ENCODE measurements around the gene KATNBL1.

The KATNBL1 gene

DNA sequence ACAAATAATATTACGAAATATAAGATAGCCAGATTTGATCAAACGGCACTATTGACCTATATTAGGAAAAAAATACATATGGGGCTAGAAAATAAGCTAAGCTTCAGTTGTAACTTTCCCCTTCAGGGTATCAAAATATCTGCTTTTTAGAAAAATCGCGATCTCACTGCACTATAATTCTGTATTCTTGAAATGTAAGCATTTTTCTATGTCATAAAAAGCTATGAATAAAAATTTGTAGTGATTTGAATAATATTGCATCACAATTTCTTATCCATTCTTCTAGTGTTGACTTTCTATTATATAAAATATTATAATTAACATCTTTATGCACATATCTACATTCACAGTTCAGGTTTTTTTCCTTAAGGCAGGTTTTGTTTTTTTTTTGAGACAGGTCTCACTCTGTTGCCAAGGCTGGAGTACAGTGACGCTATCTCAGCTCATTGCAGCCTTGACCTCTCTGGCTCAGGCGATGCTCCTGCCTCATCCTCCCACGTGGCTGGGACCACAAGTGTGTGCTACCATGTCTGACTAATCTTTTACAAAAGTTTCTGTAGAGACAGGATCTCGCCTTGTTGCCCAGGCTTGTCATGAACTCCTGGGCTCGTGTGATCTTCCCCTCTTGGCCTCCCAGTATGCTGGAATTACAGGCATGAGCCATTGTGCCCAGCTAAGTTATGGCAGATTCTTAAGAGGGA, 36.5 kb upstream of the KATNBL1 start:
- TF ChIP-seq, protein P1, sequence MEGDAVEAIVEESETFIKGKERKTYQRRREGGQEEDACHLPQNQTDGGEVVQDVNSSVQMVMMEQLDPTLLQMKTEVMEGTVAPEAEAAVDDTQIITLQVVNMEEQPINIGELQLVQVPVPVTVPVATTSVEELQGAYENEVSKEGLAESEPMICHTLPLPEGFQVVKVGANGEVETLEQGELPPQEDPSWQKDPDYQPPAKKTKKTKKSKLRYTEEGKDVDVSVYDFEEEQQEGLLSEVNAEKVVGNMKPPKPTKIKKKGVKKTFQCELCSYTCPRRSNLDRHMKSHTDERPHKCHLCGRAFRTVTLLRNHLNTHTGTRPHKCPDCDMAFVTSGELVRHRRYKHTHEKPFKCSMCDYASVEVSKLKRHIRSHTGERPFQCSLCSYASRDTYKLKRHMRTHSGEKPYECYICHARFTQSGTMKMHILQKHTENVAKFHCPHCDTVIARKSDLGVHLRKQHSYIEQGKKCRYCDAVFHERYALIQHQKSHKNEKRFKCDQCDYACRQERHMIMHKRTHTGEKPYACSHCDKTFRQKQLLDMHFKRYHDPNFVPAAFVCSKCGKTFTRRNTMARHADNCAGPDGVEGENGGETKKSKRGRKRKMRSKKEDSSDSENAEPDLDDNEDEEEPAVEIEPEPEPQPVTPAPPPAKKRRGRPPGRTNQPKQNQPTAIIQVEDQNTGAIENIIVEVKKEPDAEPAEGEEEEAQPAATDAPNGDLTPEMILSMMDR (IDR thresholded peaks at IDR 0.05; ENCODE audit: insufficient read depth, low read length, poor library complexity, severe bottlenecking): no peak
- no peaks in the 10 kb centered on the region for H3K27me3 ChIP-seq (replicated peaks; ENCODE audit: control insufficient read depth, insufficient read depth, low read length)
- H3K36me3 ChIP-seq (ENCODE audit: control insufficient read depth, insufficient read depth, low read length): peaks cover 11% of the 10 kb centered on the region
- no peak overlapping the region for H3K4me3 ChIP-seq (replicated peaks; ENCODE audit: low read depth, low read length)
- no peak for DNase-seq (ENCODE audit: extremely low read depth, insufficient read length)

DNA sequence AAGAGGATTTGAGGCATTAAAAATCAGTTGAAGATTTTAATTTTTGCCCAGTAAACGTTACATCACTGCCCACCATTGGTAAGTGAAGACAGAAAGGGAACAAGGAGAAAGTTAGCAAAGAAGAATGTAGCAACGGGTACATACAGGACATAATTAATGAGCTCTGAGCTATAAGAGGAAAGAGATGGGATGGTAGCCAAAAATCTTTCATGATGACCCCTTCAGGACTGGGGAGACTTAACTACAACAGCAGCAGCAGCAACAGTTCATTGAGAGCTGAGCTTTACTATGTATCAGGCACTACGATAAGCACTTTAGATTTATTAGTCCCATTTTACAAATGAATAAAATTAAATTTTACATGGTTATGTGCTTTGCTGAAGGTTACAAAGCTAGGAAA, 33.3 kb upstream of the KATNBL1 start:
- H3K36me3 ChIP-seq (ENCODE audit: control insufficient read depth, insufficient read depth, low read length): peaks cover 14% of the 10 kb centered on the region

DNA sequence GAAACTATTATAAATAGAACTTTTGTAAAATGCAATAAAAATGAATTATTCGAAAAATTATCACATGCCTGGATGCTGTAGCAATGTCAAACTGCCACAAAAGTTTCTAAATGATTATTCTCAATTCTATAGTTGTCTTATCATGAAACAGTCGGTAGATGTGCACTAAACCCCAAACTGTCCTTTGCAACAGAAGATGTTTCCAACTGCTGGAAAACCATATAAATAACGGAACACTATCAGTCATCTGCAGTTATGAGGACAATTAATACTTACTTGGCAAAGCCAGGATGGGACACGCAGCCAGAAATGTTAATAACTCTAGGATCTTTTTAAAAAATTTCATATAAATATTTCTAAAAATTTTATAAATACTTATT, 32.4 kb upstream of the KATNBL1 start:
- DNase-seq (ENCODE audit: extremely low read depth, insufficient read length): no peak

More for the DNA sequence above, 33.3 kb upstream of the KATNBL1 start:
- H3K27me3 ChIP-seq (replicated peaks; ENCODE audit: control insufficient read depth, insufficient read depth, low read length): no peaks in the 10 kb centered on the region
- TF ChIP-seq, protein P1 (IDR thresholded peaks at IDR 0.05; ENCODE audit: insufficient read depth, low read length, poor library complexity, severe bottlenecking): no peak
- H3K4me3 ChIP-seq (replicated peaks; ENCODE audit: low read depth, low read length): no peak overlapping the region
- DNase-seq (ENCODE audit: extremely low read depth, insufficient read length): no peak

DNA sequence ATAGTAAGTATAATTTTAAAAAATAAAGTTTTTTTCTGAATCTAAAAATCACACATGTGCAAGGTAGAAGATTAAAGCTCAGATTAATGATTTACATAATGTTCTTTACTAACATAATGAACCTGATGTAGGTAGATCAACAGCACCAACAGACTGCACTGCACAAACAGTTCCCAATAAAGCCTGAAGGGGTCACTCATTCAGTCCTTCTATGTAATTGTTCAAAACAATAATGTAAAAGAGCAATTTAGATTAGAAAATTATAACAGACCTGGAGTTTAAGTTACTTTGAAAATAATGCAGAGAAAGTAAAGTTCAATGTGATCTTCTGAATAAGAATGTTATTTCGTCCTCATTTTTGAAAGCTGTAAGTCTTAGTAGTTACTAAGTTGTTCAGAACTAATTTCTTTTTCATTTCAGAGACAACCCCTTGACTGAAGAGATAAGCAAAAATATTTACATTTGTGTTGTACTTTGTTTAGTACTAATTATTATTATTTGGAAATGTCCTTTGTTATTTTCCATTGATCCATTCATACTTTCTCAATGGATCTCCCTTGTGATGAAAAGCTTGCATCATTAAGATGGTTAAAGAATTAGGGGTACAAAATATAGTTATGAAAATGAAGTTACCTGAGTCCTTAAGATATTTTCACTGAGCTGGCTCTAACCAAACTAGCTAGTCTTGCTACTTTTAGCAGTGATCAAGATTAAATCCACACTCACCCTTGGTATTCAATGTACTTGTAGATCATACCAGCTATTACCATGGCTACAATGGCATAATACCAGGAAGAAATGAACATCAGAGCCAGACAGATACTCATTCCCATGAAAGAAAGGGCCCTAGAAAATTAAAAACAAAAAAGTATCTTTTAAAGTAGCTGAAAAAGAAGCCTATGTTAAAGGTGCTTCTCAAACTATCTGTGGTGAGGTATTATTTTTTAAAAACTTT, 31.8 kb upstream of the KATNBL1 start:
- Histone ChIP-seq H3K36me3 (ENCODE audit: control insufficient read depth, insufficient read depth, low read length) (peaks cover 18% of the 10 kb centered on the region), H3K27me3 (replicated peaks; ENCODE audit: control insufficient read depth, insufficient read depth, low read length) (no peaks in the 10 kb centered on the region), H3K4me3 (replicated peaks; ENCODE audit: low read depth, low read length) (no peak overlapping the region)
- TF ChIP-seq, protein P1 (IDR thresholded peaks at IDR 0.05; ENCODE audit: insufficient read depth, low read length, poor library complexity, severe bottlenecking): peak; percentile 73
- DNase-seq (ENCODE audit: extremely low read depth, insufficient read length): peak; percentile 8

More for the DNA sequence above, 32.4 kb upstream of the KATNBL1 start:
- TF ChIP-seq, protein P1 (IDR thresholded peaks at IDR 0.05; ENCODE audit: insufficient read depth, low read length, poor library complexity, severe bottlenecking): no peak
- H3K36me3 ChIP-seq (ENCODE audit: control insufficient read depth, insufficient read depth, low read length): peaks cover 16% of the 10 kb centered on the region
- H3K27me3 ChIP-seq (replicated peaks; ENCODE audit: control insufficient read depth, insufficient read depth, low read length): no peaks in the 10 kb centered on the region
- no peak overlapping the region for H3K4me3 ChIP-seq (replicated peaks; ENCODE audit: low read depth, low read length)

DNA sequence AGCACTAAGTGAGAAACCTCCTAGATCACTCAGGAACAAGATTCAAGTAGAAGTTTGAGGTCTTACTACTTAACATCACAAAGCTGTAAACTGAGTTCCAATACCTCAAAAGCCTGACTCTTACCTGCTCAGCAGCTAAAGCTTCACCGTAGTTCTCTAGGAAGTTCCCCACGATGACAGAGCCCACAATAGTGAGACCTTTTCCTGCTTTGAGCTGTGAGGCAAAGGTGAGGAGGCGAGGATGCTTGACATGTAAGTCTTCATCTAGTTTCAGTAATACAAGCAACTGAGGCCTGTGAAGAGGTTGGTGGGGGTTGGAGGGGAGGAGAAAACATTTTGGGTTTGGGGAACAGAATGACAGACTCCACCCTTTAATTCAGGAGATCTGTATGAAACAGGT, 30.6 kb upstream of the KATNBL1 start:
- no peak for DNase-seq (ENCODE audit: extremely low read depth, insufficient read length)
- TF ChIP-seq, protein P1 (IDR thresholded peaks at IDR 0.05; ENCODE audit: insufficient read depth, low read length, poor library complexity, severe bottlenecking): no peak
- no peaks in the 10 kb centered on the region for H3K27me3 ChIP-seq (replicated peaks; ENCODE audit: control insufficient read depth, insufficient read depth, low read length)
- H3K4me3 ChIP-seq (replicated peaks; ENCODE audit: low read depth, low read length): no peak overlapping the region
- H3K36me3 ChIP-seq (ENCODE audit: control insufficient read depth, insufficient read depth, low read length): peaks cover 23% of the 10 kb centered on the region
